ENCODE measurements around the gene GALNT5.

GALNT5 gene

GRCh38 chr2:157292853-157293252, 35.3 kb downstream of the GALNT5 start:
- DNase-seq, result no peak

GRCh38 chr2:157296490-157296889, 39.0 kb downstream of the GALNT5 start:
- no peak for DNase-seq

- no peak for DNase-seq
These were observed 39.5 kb downstream of the GALNT5 start for GRCh38 chr2:157296958-157297357.

- no peak for DNase-seq
These were observed 43.8 kb downstream of the GALNT5 start for GRCh38 chr2:157301307-157301706.

GRCh38 chr2:157302492-157303099, 45.1 kb downstream of the GALNT5 start:
- DNase-seq, result peak; percentile 42

GRCh38 chr2:157303612-157304011, 46.1 kb downstream of the GALNT5 start:
- no peak for DNase-seq

GRCh38 chr2:157304811-157305722, 47.6 kb downstream of the GALNT5 start:
- no peak for DNase-seq

- no peak for DNase-seq
These were observed 48.2 kb downstream of the GALNT5 start for GRCh38 chr2:157305723-157306110.

GRCh38 chr2:157307021-157307420, 49.5 kb downstream of the GALNT5 start:
- no peak for DNase-seq

- no peak for DNase-seq
These were observed 52.4 kb downstream of the GALNT5 start for GRCh38 chr2:157309878-157310277.

GRCh38 chr2:157311706-157312105, 54.2 kb downstream of the GALNT5 start:
- no peak for DNase-seq

- DNase-seq, result no peak
These were observed 55.5 kb downstream of the GALNT5 start for GRCh38 chr2:157312866-157313486.

GRCh38 chr2:157315901-157316300, 58.4 kb downstream of the GALNT5 start:
- DNase-seq, result no peak

- no peak for DNase-seq
These were observed 61.4 kb downstream of the GALNT5 start for GRCh38 chr2:157318884-157319283.

GRCh38 chr2:157319795-157320194, 62.3 kb downstream of the GALNT5 start:
- DNase-seq, result no peak

GRCh38 chr2:157320409-157320808, 62.9 kb downstream of the GALNT5 start:
- DNase-seq, result no peak

- DNase-seq, result no peak
These were observed 64.0 kb downstream of the GALNT5 start for GRCh38 chr2:157321466-157321865.

- no peak for DNase-seq
These were observed 64.9 kb downstream of the GALNT5 start for GRCh38 chr2:157322432-157322831.

GRCh38 chr2:157324331-157324843, 66.9 kb downstream of the GALNT5 start:
- DNase-seq, result no peak

- DNase-seq, result no peak
These were observed 68.3 kb downstream of the GALNT5 start, which contains the start of gene ERMN for GRCh38 chr2:157325786-157326185. TSS of gene ERMN (minus strand) at chr2:157325824. CDS start at chr2:157325642, 182 bp downstream.

- no peak for DNase-seq
These were observed 69.2 kb downstream of the GALNT5 start for GRCh38 chr2:157326698-157327097.

GRCh38 chr2:157327200-157327599, 69.7 kb downstream of the GALNT5 start:
- no peak for DNase-seq

Measured in NCI-H748 treated with DMSO at 0.1 percent for 48 hours (cell line).